Common myeloid progenitor, CD34-positive (primary cell): Measurements from ENCODE around the gene GLT8D2.
A peak's percentile ranks its signal among the peaks of the same experiment; 100 is the strongest.

Experiments used
- CTCF ChIA-PET: fragments of 350-600 bp; sonication (Branson Sonifier 250); formaldehyde crosslinking; loops from one replicate; lab custom pipeline; 2021; ENCODE audit warnings: antibody characterized with exemption; lab: Charles Lee
- POLR2A ChIA-PET: fragments of 350-600 bp; sonication (Branson Sonifier 250); formaldehyde crosslinking; loops from one replicate; lab custom pipeline; 2021; ENCODE audit warnings: antibody characterized with exemption; lab: Charles Lee
- DNase-seq, 3 donors: peaks; one replicate each; pipeline versions ENCODE4 v3.0.0 to v3.0.0-alpha.2; 2013
- H3K27ac ChIP-seq, 2 experiments: 1 replicate in 1 of 2; 2 replicates in 1 of 2; pipeline ENCODE4 v1.7.0; 2013; ENCODE audit warnings: inconsistent platforms in 2 of 2, low read length in 2 of 2, mild to moderate bottlenecking in 2 of 2, low read depth in 1 of 2, moderate library complexity in 1 of 2; ENCODE audit not compliant: severe bottlenecking in 2 of 2, insufficient read depth in 1 of 2, poor library complexity in 1 of 2
- H3K27me3 ChIP-seq, 5 experiments: replicated peaks in 2 of 5; 1 replicate in 3 of 5; 2 replicates in 2 of 5; pipeline versions ENCODE4 v1.6.1 to v1.7.0; 2013; ENCODE audit warnings: low read length in 4 of 5, mild to moderate bottlenecking in 2 of 5, moderate library complexity in 2 of 5, inconsistent platforms in 1 of 5; ENCODE audit not compliant: insufficient read depth in 5 of 5, control insufficient read depth in 4 of 5
- H3K36me3 ChIP-seq, 4 experiments: 1 replicate in 2 of 4; 2 replicates in 2 of 4; pipeline versions ENCODE4 v1.6.1 to v1.7.0; 2013; ENCODE audit warnings: low read length in 3 of 4, control low read depth in 1 of 4, mild to moderate bottlenecking in 1 of 4; ENCODE audit not compliant: control insufficient read depth in 4 of 4, insufficient read depth in 4 of 4
- H3K4me1 ChIP-seq, 4 experiments: 1 replicate in 3 of 4; 2 replicates in 1 of 4; pipeline versions ENCODE4 v1.6.1 to v1.7.1; 2013; ENCODE audit warnings: low read length in 3 of 4, mild to moderate bottlenecking in 3 of 4, control low read depth in 1 of 4, inconsistent platforms in 1 of 4, moderate library complexity in 1 of 4; ENCODE audit not compliant: control insufficient read depth in 4 of 4, insufficient read depth in 4 of 4; ENCODE audit errors: control extremely low read depth in 1 of 4
- H3K4me3 ChIP-seq, 7 experiments: 1 replicate in 4 of 7; 2 replicates in 3 of 7; pipeline versions ENCODE4 v1.5.1 to v1.7.0; 2013; ENCODE audit warnings: mild to moderate bottlenecking in 7 of 7, low read length in 6 of 7, moderate library complexity in 6 of 7, inconsistent platforms in 2 of 7, low read depth in 2 of 7, control low read depth in 1 of 7; ENCODE audit not compliant: insufficient read depth in 4 of 7, control insufficient read depth in 1 of 7; ENCODE audit errors: extremely low read depth in 1 of 7
- H3K9me3 ChIP-seq, 5 experiments: 1 replicate in 4 of 5; 2 replicates in 1 of 5; pipeline versions ENCODE4 v1.6.1 to v1.7.1; 2013; ENCODE audit warnings: low read length in 4 of 5, mild to moderate bottlenecking in 2 of 5, inconsistent platforms in 1 of 5, low read depth in 1 of 5, moderate library complexity in 1 of 5; ENCODE audit not compliant: control insufficient read depth in 4 of 5, insufficient read depth in 2 of 5; ENCODE audit errors: control extremely low read depth in 1 of 5
- WGBS: methylation state at CpG from one replicate; pipeline ENCODE4 v1.1.5; 2013; ENCODE audit not compliant: insufficient coverage; 5-methylcytosine and 5-hydroxymethylcytosine counted together

Gene GLT8D2

GRCh38 chr12:103962493-103962892, 87.5 kb downstream of the GLT8D2 start:
- Histone ChIP-seq H3K4me1 (peaks cover 7 to 26% (median 20%) of the 10 kb centered on the region in 4 experiments), H3K27ac (no peak overlapping the region), H3K4me3 (no peak overlapping the region), H3K36me3 (no peaks in the 10 kb centered on the region), H3K9me3 (no peaks in the 10 kb centered on the region), H3K27me3 (no peaks in the 10 kb centered on the region)
- no peak for DNase-seq
- ChIA-PET CTCF (interaction anchor here (1.4 to 2.0 kb wide), 2 partner anchors 8 to 1105 kb away, joined by 3 to 9 read pairs; no protein-coding TSS in a partner anchor), POLR2A (interaction anchor here (1.0 to 1.8 kb wide), 2 partner anchors 11 to 33 kb away, joined by 4 to 6 read pairs; partner anchors contain the start of gene HSP90B1)
- WGBS = 78% methylated on average over 1 of the region's 1 CpG

DNA sequence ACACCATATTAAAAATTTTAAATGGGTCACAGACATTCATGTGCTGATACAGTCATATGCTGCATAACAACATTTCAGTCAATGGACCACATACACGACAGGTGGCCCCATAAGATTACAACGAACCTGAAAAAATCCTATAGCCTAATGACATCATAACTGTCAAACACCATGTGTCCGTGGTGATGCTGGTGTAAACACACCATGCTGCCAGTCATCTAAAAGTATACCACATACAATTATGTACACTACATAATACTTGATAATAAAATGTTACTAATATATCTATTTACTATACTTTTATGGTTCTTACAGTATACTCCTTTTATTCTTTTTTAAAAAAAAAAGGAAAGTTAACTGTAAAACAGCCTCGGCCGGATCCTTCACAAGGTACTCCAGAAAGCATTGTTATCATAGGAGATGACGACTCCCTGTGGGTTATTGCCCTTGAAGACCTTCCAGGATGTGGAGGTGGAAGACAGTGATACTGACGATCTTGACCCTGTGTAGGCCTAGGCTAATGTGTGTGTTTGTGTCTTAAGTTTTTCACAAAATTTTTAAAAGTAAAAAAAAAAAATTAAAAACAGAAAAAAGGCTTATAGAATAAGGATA, 89.3 kb downstream of the GLT8D2 start:
- no peaks in the 10 kb centered on the region for H3K9me3 ChIP-seq
- H3K27me3 ChIP-seq = no peaks in the 10 kb centered on the region
- CTCF ChIA-PET = interaction anchor here (1.3 kb wide), 1 partner anchor 10 kb away, joined by 3 read pairs; no protein-coding TSS in a partner anchor
- peaks cover 15 to 28% (median 21%) of the 10 kb centered on the region in 4 experiments for H3K4me1 ChIP-seq
- POLR2A ChIA-PET = no interaction called here
- H3K4me3 ChIP-seq = no peak overlapping the region
- whole genome bisulfite sequencing = 89% methylated on average over 3 of the region's 7 CpGs
- H3K27ac ChIP-seq = no peak overlapping the region
- peak; percentile 20 to 73 (median 49) for DNase-seq
- no peaks in the 10 kb centered on the region for H3K36me3 ChIP-seq

DNA sequence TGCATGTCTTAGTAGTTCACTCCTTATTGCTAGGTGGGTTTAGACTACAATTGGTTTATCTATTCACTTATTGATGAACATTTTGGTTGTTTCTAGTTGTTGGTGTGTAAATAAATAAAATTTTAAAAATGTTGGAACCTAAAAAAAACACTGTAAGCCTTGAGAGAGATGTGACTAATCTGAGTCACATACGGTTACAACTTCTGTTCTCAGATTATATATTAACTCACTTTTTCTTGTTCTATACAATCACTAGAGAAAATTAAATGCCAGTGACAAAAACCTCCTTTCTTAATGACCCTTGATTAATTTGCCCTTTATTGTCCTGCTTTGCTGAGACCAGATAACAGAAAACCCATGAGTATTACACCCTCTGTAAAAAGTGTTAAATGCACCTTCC, 91.4 kb downstream of the GLT8D2 start:
- Histone ChIP-seq H3K4me3 (no peak overlapping the region), H3K27ac (no peak overlapping the region), H3K36me3 (peaks cover 0 to 12% (median 5%) of the 10 kb centered on the region in 4 experiments), H3K27me3 (no peaks in the 10 kb centered on the region), H3K9me3 (no peaks in the 10 kb centered on the region), H3K4me1 (peaks cover 10 to 20% (median 15%) of the 10 kb centered on the region in 4 experiments)
- POLR2A ChIA-PET = no interaction called here
- CTCF ChIA-PET = no interaction called here
- DNase-seq = no peak
- WGBS = no CpG with 5 or more reads among the region's 1 CpG

- WGBS = no CpG with 5 or more reads among the region's 7 CpGs
- no peaks in the 10 kb centered on the region for H3K27me3 ChIP-seq
- peak overlapping the region in 4 of 7 experiments; percentile 89 to 97 (median 94) for H3K4me3 ChIP-seq
- no peaks in the 10 kb centered on the region for H3K9me3 ChIP-seq
- peaks cover 3 to 19% (median 11%) of the 10 kb centered on the region in 4 experiments for H3K36me3 ChIP-seq
- ChIA-PET CTCF (no interaction called here), POLR2A (interaction anchor here (1.4 to 2.8 kb wide), 2 partner anchors 8 to 28 kb away, joined by 3 to 37 read pairs; partner anchors contain the start of gene TDG)
- peak overlapping the region in 1 of 2 experiments; percentile 91 for H3K27ac ChIP-seq
- peaks cover 10 to 20% (median 15%) of the 10 kb centered on the region in 4 experiments for H3K4me1 ChIP-seq
- no peak for DNase-seq
Observed at GRCh38 chr12:103957865-103958388, 92.1 kb downstream of the GLT8D2 start.

GRCh38 chr12:103956509-103957027, 93.4 kb downstream of the GLT8D2 start:
- WGBS = 0% methylated on average over 26 of the region's 31 CpGs
- no peak for DNase-seq

DNA sequence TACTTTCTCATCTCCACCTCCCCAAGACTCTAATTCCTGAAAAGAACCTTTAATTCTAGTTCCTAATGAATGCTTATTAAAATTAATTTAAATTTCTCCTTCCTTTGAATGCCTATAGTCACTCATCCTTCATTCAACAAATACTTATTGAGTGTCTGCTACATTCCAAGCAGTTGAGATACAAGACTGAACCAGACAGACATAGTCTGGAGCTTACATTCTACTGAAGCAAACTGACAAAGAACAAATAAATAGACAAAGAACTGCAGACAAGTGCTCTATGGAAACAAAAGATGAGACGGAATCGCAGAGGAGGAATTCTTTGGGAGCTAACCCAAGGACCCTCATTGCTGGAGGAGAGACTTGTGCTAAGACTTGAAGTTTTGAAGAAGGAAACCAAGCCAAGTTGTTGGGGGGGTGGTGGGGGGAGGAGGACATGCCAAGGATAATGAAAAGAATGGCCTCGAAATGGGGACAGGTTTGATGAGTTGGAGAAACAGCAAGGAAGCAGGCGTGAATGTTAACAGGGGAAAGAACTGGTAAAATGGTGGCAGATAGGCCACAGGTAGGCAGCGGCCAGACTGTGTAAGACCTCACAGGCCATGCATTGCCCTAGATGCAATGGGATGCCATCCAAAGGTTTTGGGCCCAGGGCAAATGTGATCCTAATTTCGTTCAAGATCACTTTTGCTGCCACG, 94.0 kb downstream of the GLT8D2 start:
- Histone ChIP-seq H3K36me3 (peaks cover 4 to 35% (median 21%) of the 10 kb centered on the region in 4 experiments), H3K27me3 (no peaks in the 10 kb centered on the region), H3K4me1 (peaks cover 10 to 20% (median 15%) of the 10 kb centered on the region in 4 experiments), H3K27ac (peak overlapping the region; percentile 72 to 91), H3K9me3 (no peaks in the 10 kb centered on the region), H3K4me3 (peak overlapping the region; percentile 78 to 97 (median 91))
- ChIA-PET CTCF (interaction anchor here (0.6 to 3.2 kb wide), 6 partner anchors 7 to 326 kb away, joined by 3 to 9 read pairs (median 5); partner anchors contain the start of gene TDG), POLR2A (interaction anchor here (0.9 to 2.8 kb wide), 2 partner anchors 8 to 10 kb away, joined by 3 to 37 read pairs; partner anchors contain the start of gene TDG)
- DNase-seq = no peak
- WGBS = 43% methylated on average over 7 of the region's 7 CpGs

More at GRCh38 chr12:103956509-103957027, 93.4 kb downstream of the GLT8D2 start:
- Histone ChIP-seq H3K27ac (peak overlapping the region; percentile 72 to 91), H3K27me3 (no peaks in the 10 kb centered on the region), H3K4me3 (peak overlapping the region; percentile 78 to 97 (median 91)), H3K36me3 (peaks cover 4 to 31% (median 18%) of the 10 kb centered on the region in 4 experiments), H3K9me3 (no peaks in the 10 kb centered on the region), H3K4me1 (peaks cover 10 to 20% (median 15%) of the 10 kb centered on the region in 4 experiments)
- ChIA-PET CTCF (interaction anchor here (0.8 to 1.8 kb wide), 5 partner anchors 9 to 143 kb away, joined by 3 to 8 read pairs (median 5); partner anchors contain the start of gene TDG), POLR2A (interaction anchor here (0.9 to 2.8 kb wide), 3 partner anchors 9 to 27 kb away, joined by 3 to 37 read pairs (median 3); partner anchors contain the start of gene TDG)
